GM23338 (cell line): ENCODE measurements around the gene CGNL1.

Experiments
- CREB1 ChIP-seq: fragments of 250-450 bp; sonication (Bioruptor Pico); IDR thresholded peaks from 2 replicates; pipeline ENCODE4 v1.5.0; 2020; ENCODE audit warnings: low read depth, mild to moderate bottlenecking, moderate library complexity
- CTCF ChIP-seq, 2 experiments: fragments of 200-600 bp in 1 of 2; sonication (generic) in 1 of 2; conservative IDR thresholded peaks; 2 replicates each; pipeline versions ENCODE4 v1.5.1 to v1.6.1; 2016 to 2017; ENCODE audit warnings: antibody characterized with exemption in 2 of 2, low read depth in 2 of 2, mild to moderate bottlenecking in 2 of 2, moderate library complexity in 1 of 2
- EZH2 ChIP-seq: fragments of 200-600 bp; sonication (generic); IDR thresholded peaks from one replicate; pipeline ENCODE4 v1.8.0; 2017; ENCODE audit warnings: antibody characterized with exemption, mild to moderate bottlenecking, low read depth; ENCODE audit not compliant: unreplicated experiment
- EZH2phosphoT487 ChIP-seq: fragments of 200-600 bp; sonication (generic); IDR thresholded peaks from one replicate; pipeline ENCODE4 v1.8.1; 2018; ENCODE audit warnings: antibody characterized with exemption; ENCODE audit not compliant: unreplicated experiment

- no peak for TF ChIP-seq CREB1 (CRISPR knock-in tag)
- TF ChIP-seq CTCF (conservative IDR thresholded peaks at IDR 0.05; ENCODE audit: low read depth in 2 of 2): no peak
- TF ChIP-seq EZH2phosphoT487: no peak
- TF ChIP-seq EZH2: no peak
Measured at GRCh38 chr15:57592836-57593420, 216.6 kb downstream of the CGNL1 start.
